K562 treated with DMSO at 1 percent for 12 hours (cell line): ENCODE data around the gene BICD1. TPM values are rescaled to one million over a fixed set of nuclear protein-coding genes. Genes with fewer than 3 reads are reported as not detected.

Experiments
- total RNA-seq: library from RNA; unstranded; fragments of 300-600 nt; gene quantifications from 2 replicates; pipeline ENCODE4 v1.2.3, GENCODE V29; 2022; ENCODE audit not compliant: insufficient read depth

The BICD1 gene
- 5.2 and 14.5 TPM in 2 replicates for total RNA-seq

DNA sequence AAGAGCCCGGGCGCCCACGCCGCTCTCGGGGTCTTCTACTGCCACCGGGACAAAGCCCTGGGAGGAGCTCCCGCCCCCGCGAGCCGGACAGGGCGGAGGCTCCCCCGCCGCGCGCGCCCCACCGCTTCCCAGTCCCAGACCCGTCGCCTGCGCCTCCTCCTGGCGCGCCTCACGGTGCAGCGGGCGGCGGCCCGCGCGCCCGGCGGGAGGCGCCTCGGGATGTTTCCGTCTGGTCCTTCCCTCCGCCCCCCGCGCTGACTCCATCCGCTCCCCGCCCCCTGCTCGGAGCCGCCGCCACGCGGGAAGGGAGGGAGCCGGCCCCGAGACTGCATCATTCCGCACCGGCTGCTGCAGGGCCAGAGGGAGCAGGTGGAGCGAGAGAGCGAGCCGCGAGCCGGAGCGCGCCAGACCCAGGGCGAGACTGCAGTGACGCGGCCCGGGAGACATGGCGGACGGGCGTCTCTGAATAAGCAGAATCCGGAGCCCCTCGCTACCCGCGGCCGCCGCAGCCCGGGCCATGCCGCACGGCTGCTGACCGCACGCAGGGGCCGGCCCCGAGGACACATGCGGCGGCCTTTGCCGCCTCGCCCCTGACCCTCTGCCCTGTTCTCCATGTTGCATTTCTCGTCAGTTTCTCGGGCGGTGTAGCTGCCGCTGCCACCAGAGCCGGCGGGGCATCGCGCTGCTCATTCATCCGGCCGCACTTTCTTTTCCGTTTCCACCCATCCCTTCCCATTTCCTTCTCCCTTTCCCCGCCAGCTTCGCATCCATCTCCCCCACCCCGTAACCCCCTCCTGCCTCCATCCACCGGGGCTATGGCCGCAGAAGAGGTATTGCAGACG, at the start of gene BICD1:
Gene BICD1 (plus strand): TSS at position 331 of the 842 bp plus-strand sequence. CDS start 485 bp downstream, at position 816.

DNA sequence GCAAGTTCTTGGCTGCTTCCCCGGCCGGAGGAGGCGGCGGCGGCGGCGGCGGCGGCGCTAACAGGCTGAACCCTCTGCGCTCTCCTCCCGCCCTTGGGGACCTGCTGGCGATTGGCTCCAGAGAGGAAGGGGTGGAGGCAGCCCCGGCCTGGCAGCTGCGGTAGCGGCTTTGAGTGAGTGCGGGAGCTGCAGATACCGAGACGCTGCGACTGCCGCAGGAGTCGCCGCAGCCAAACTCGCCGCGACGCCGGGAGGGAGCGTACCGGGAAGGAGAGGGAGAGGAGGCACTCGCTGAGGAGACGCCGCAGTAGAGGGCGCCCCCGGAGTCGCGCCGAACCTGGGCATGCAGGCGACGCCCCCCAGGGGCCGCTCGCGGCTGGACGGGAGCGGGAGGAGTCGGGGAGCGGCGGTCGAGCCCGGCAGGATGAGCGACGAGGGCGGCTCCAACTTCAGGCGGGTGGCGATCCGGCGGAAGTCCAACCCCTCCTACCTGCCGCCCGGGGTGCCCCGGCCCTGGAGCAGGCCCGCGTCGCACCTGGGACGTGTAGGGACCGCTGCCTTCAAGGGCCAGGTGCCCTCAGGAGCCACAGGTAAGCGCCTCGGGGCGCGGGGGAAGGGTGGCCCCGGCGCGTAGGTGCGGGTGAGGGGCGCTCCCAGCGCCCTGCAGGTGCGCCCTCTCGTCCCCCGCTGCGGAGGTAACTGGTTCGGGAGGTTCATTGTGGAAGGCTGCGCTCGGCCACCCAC, 292.9 kb downstream of the BICD1 start, which contains the start of gene FGD4:
Gene FGD4 (plus strand): TSS at position 189 of the 744 bp plus-strand sequence.

Other genes starting within 250 kb of the BICD1 start
- 16.3 and 50.0 TPM in 2 replicates for gene RESF1, start 147.4 kb upstream of the BICD1 start, total RNA-seq